Coronary artery (tissue), 2 donors: ENCODE results near the gene ETV7.
"Not testable (repeated sequence)": the region's sequence is repeated elsewhere in the genome, so short reads cannot be mapped to it uniquely, and the experiment has no call there.

Source experiments
- DNase-seq: peaks from one replicate; pipeline ENCODE4 v3.0.0-alpha.2; 2017; ENCODE audit warnings: low spot score
- H3K27ac ChIP-seq, 2 donors: fragments of 200-600 bp; sonication (generic); one replicate each; pipeline ENCODE4 v1.5.1; 2016 to 2019
- H3K4me3 ChIP-seq: fragments of 200-600 bp; sonication (generic); 2 replicates; pipeline ENCODE4 v1.5.1; 2016; ENCODE audit warnings: mild to moderate bottlenecking, moderate library complexity
- CTCF ChIP-seq: fragments of 200-600 bp; sonication (generic); IDR thresholded peaks from one replicate; pipeline ENCODE4 v1.5.1; 2019; ENCODE audit warnings: antibody characterized with exemption

ETV7 gene

GRCh38 chr6:36364669-36365479 lies 22.6 kb downstream of the ETV7 start:
- Histone ChIP-seq H3K4me3 (no peak overlapping the region), H3K27ac (no peak overlapping the region)
- DNase-seq, result no peak
- TF ChIP-seq CTCF, result no peak

- H3K4me3 ChIP-seq, H3K27ac ChIP-seq, DNase-seq: not testable (repeated sequence)
Measured at GRCh38 chr6:36364061-36364635, 23.3 kb downstream of the ETV7 start.

- not testable (repeated sequence) for DNase-seq, H3K27ac ChIP-seq, H3K4me3 ChIP-seq
Measured at GRCh38 chr6:36363371-36363752, 24.1 kb downstream of the ETV7 start.

GRCh38 chr6:36362551-36363370 lies 24.7 kb downstream of the ETV7 start:
- no peak for TF ChIP-seq CTCF
- no peak overlapping the region for H3K27ac ChIP-seq
- no peak overlapping the region for H3K4me3 ChIP-seq
- no peak for DNase-seq

GRCh38 chr6:36361071-36361470 lies 26.4 kb downstream of the ETV7 start:
- no peak for TF ChIP-seq CTCF
- Histone ChIP-seq H3K4me3 (no peak overlapping the region), H3K27ac (no peak overlapping the region)
- DNase-seq, result no peak

GRCh38 chr6:36360241-36361054 lies 27.0 kb downstream of the ETV7 start:
- H3K27ac ChIP-seq, result peak overlapping the region; percentile 2 to 69
- peak; percentile 86 for DNase-seq
- peak overlapping the region; percentile 17 for H3K4me3 ChIP-seq
- TF ChIP-seq CTCF, result peak; percentile 41

- no peak for TF ChIP-seq CTCF
- H3K27ac ChIP-seq, result peak overlapping the region; percentile 40 to 85
- peak; percentile 87 for DNase-seq
- H3K4me3 ChIP-seq, result no peak overlapping the region
Measured at GRCh38 chr6:36358226-36358915, 29.1 kb downstream of the ETV7 start.
